Testis (tissue), 3 donors: Measurements from ENCODE around the gene YLPM1. TPM values are rescaled to one million over a fixed set of nuclear protein-coding genes. Genes with fewer than 3 reads are reported as not detected.

ENCODE experiments used
- DNase-seq: peaks from one replicate; pipeline ENCODE4 v3.0.0-alpha.2; 2019
- H3K27ac ChIP-seq, 2 donors: fragments of 200-600 bp; sonication (generic); one replicate each; pipeline ENCODE4 v1.5.1; 2019
- H3K27me3 ChIP-seq: fragments of 200-600 bp; sonication (generic); one replicate; pipeline ENCODE4 v1.5.1; 2019
- H3K36me3 ChIP-seq: fragments of 200-600 bp; sonication (generic); one replicate; pipeline ENCODE4 v1.5.1; 2017; ENCODE audit warnings: low read depth; ENCODE audit errors: missing control alignments
- H3K4me1 ChIP-seq: fragments of 200-600 bp; sonication (generic); one replicate; pipeline ENCODE4 v1.5.1; 2019
- H3K4me3 ChIP-seq, 2 donors: fragments of 200-600 bp; sonication (generic); one replicate each; pipeline ENCODE4 v1.5.1; 2017 to 2019
- H3K9me3 ChIP-seq: fragments of 200-600 bp; sonication (generic); one replicate; pipeline ENCODE4 v1.5.1; 2017
- CTCF ChIP-seq, 3 experiments: fragments of 450-650 bp in 2 of 3; fragments of 200-600 bp in 1 of 3; sonication (generic) in 1 of 3; IDR thresholded peaks; one replicate each; pipeline ENCODE4 v1.5.1; 2016 to 2019; ENCODE audit warnings: antibody characterized with exemption in 3 of 3, mild to moderate bottlenecking in 2 of 3, moderate library complexity in 1 of 3
- POLR2A ChIP-seq: fragments of 450-650 bp; IDR thresholded peaks from one replicate; pipeline ENCODE4 v1.6.1; 2017; ENCODE audit warnings: antibody characterized with exemption, mild to moderate bottlenecking, moderate library complexity
- WGBS, 2 donors: methylation state at CpG; one replicate each; pipeline ENCODE4 v1.1.5; 2018; 5-methylcytosine and 5-hydroxymethylcytosine counted together
- intact Hi-C: fragments of 100-400 bp; cut with DNase I; formaldehyde crosslinking; loops from one replicate; pipeline ENCODE4 v1.15.1; 2023; ENCODE audit warnings: low total_unique reads
- polyA plus RNA-seq: library from polyadenylated mRNA; stranded (reverse); fragments of 350-450 nt; fragmentation: Illumina TruSeq; extraction: RNeasy Lipid Tissue Mini Kit (QIAGEN cat#74804); gene quantifications from one replicate; pipeline ENCODE4 v1.2.3, GENCODE V29; 2014; ENCODE audit warnings: low read depth, low replicate concordance; ENCODE audit not compliant: insufficient read depth
- total RNA-seq, 2 donors: library from RNA; depleted of rRNA; stranded (reverse); fragments of >200 nt; gene quantifications; one replicate each; pipeline ENCODE4 v1.2.3, GENCODE V29; 2016

The YLPM1 gene
- total and polyA plus RNA-seq, 3 donors from 2014 or later, result 83.2 to 124 (median 99.9) TPM

GRCh38 chr14:74807853-74808545, 44.9 kb downstream of the YLPM1 start:
- DNase-seq, result no peak
- WGBS, 2 donors, result 90 to 93% methylated on average over 7 of the region's 7 CpGs
- H3K4me1 ChIP-seq, result no peaks in the 10 kb centered on the region
- H3K36me3 ChIP-seq, result no peaks in the 10 kb centered on the region
- no peaks in the 10 kb centered on the region for H3K9me3 ChIP-seq
- H3K4me3 ChIP-seq, result no peak overlapping the region
- intact Hi-C loops, result loop anchor here (10.0 kb wide), 1 partner anchor 193 kb away; the partner anchor contains the start of gene LTBP2
- H3K27me3 ChIP-seq, result no peaks in the 10 kb centered on the region
- H3K27ac ChIP-seq, result no peak overlapping the region
- TF ChIP-seq POLR2A (no peak), CTCF (IDR thresholded peaks at IDR 0.05) (no peak)

GRCh38 chr14:74816124-74816523, 53.0 kb downstream of the YLPM1 start:
- no peak for DNase-seq
- Histone ChIP-seq H3K4me1 (no peaks in the 10 kb centered on the region), H3K36me3 (no peaks in the 10 kb centered on the region), H3K4me3 (no peak overlapping the region), H3K27ac (no peak overlapping the region), H3K9me3 (no peaks in the 10 kb centered on the region), H3K27me3 (no peaks in the 10 kb centered on the region)
- intact Hi-C loops, result no loop called here
- WGBS, 2 donors, result 93 to 97% methylated on average over 1 of the region's 1 CpG
- TF ChIP-seq CTCF (IDR thresholded peaks at IDR 0.05) (no peak), POLR2A (no peak)

DNA sequence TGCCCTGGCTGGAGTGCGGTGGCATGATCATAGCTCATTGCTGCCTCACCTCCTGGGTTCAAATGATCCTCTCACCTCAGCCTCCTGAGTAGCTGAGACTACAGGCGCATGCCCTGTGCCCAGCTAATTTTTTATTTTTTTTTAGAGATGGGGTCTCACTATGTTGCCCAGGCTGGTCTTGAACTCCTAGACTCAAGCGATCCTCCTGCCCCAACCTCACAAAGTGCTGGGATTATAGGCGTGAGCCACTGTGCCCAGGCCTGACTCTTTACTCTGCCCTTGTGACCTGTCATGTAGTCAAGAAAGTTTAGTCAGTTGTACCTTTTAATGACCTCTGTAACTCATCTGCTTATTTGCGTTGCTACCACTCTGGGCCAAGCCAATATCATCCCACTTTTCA, 57.2 kb downstream of the YLPM1 start:
- TF ChIP-seq POLR2A (no peak), CTCF (IDR thresholded peaks at IDR 0.05) (no peak)
- H3K4me1 ChIP-seq, result no peaks in the 10 kb centered on the region
- intact Hi-C loops, result no loop called here
- H3K27ac ChIP-seq, result no peak overlapping the region
- H3K4me3 ChIP-seq, result no peak overlapping the region
- no peak for DNase-seq
- no peaks in the 10 kb centered on the region for H3K27me3 ChIP-seq
- H3K9me3 ChIP-seq, result no peaks in the 10 kb centered on the region
- WGBS, 2 donors, result 89 to 98% methylated on average over 5 of the region's 5 CpGs
- no peaks in the 10 kb centered on the region for H3K36me3 ChIP-seq

DNA sequence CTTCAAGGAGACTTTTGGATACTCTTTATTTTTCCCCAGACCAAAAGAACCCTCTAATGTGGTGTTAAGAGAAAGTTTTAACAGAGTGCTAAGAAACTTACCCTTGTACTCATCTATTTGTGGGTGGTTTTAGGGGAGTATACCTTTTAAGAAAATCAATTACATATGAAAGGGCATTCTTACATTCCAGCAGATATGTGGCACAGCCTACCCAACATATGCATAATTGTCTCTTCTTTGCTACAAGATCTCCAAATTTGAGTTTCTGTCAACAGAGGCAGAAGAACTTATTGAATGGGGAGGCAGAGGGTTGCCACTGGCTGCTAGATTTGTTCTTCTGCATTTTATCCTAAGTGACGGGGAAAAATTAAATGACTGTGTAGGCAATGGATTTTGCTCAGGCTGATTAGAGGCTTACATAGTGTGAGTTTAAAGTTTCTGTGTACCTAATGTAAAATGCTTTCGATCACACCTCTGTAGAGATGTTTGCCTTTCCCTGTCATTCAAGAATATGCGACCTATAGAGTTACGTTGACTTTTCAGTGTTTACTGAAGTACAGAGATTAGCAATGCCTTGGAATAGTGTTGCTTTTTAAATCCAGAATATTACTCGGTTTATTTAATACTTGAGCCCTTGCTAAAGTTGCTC, 58.3 kb downstream of the YLPM1 start:
- intact Hi-C loops, result no loop called here
- DNase-seq, result no peak
- 94 to 95% methylated on average over 5 of the region's 5 CpGs for WGBS, 2 donors
- Histone ChIP-seq H3K36me3 (no peaks in the 10 kb centered on the region), H3K4me1 (no peaks in the 10 kb centered on the region), H3K9me3 (no peaks in the 10 kb centered on the region), H3K4me3 (no peak overlapping the region), H3K27ac (no peak overlapping the region), H3K27me3 (no peaks in the 10 kb centered on the region)
- TF ChIP-seq CTCF (IDR thresholded peaks at IDR 0.05), result no peak
- TF ChIP-seq POLR2A, result no peak

- TF ChIP-seq CTCF (IDR thresholded peaks at IDR 0.05) (no peak), POLR2A (no peak)
- H3K4me3 ChIP-seq, result no peak overlapping the region
- no peaks in the 10 kb centered on the region for H3K36me3 ChIP-seq
- DNase-seq, result no peak
- 93 to 96% methylated on average over 2 of the region's 2 CpGs for WGBS, 2 donors
- H3K27ac ChIP-seq, result no peak overlapping the region
- no peaks in the 10 kb centered on the region for H3K4me1 ChIP-seq
- H3K9me3 ChIP-seq, result no peaks in the 10 kb centered on the region
- H3K27me3 ChIP-seq, result no peaks in the 10 kb centered on the region
- intact Hi-C loops, result no loop called here
Observed at GRCh38 chr14:74824997-74825396, 61.9 kb downstream of the YLPM1 start.
